HuH-7 (cell line): ENCODE results near the gene PIWIL1.
A peak's percentile ranks its signal among the peaks of the same experiment; 100 is the strongest.

Source experiments
- DNase-seq: peaks from one replicate; pipeline ENCODE4 v3.0.0; 2011; ENCODE audit warnings: low spot score

The PIWIL1 gene

GRCh38 chr12:130337488-130338303, at the start of gene PIWIL1:
Gene PIWIL1 (plus strand): TSS chr12:130337887. CDS start chr12:130342592, 4,705 bp downstream.
- DNase-seq, result no peak

GRCh38 chr12:130288206-130288605, 49.5 kb upstream of the PIWIL1 start:
- DNase-seq, result no peak

- DNase-seq, result no peak
Measured at GRCh38 chr12:130288691-130289090, 49.0 kb upstream of the PIWIL1 start.

GRCh38 chr12:130290114-130290513, 47.6 kb upstream of the PIWIL1 start:
- no peak for DNase-seq

GRCh38 chr12:130298322-130299021, 39.2 kb upstream of the PIWIL1 start:
- DNase-seq, result no peak

- DNase-seq, result no peak
Measured at GRCh38 chr12:130299574-130299973, 38.1 kb upstream of the PIWIL1 start.

GRCh38 chr12:130300090-130300489, 37.6 kb upstream of the PIWIL1 start:
- no peak for DNase-seq

GRCh38 chr12:130300737-130301535, 36.8 kb upstream of the PIWIL1 start:
- no peak for DNase-seq

GRCh38 chr12:130301559-130301958, 36.1 kb upstream of the PIWIL1 start:
- DNase-seq, result no peak

- no peak for DNase-seq
Measured at GRCh38 chr12:130303781-130304180, 33.9 kb upstream of the PIWIL1 start.

- no peak for DNase-seq
Measured at GRCh38 chr12:130307859-130308258, 29.8 kb upstream of the PIWIL1 start.

- DNase-seq, result no peak
Measured at GRCh38 chr12:130308393-130308792, 29.3 kb upstream of the PIWIL1 start.

- DNase-seq, result no peak
Measured at GRCh38 chr12:130316251-130316650, 21.4 kb upstream of the PIWIL1 start.

GRCh38 chr12:130320536-130320935, 17.2 kb upstream of the PIWIL1 start:
- no peak for DNase-seq

- DNase-seq, result no peak
Measured at GRCh38 chr12:130322263-130322662, 15.4 kb upstream of the PIWIL1 start.

- no peak for DNase-seq
Measured at GRCh38 chr12:130330685-130331084, 7.0 kb upstream of the PIWIL1 start.

- DNase-seq, result no peak
Measured at GRCh38 chr12:130331146-130331545, 6.5 kb upstream of the PIWIL1 start.

- no peak for DNase-seq
Measured at GRCh38 chr12:130333341-130333740, 4.3 kb upstream of the PIWIL1 start.

GRCh38 chr12:130334399-130334798, 3.3 kb upstream of the PIWIL1 start:
- DNase-seq, result no peak

GRCh38 chr12:130334937-130335336, 2.8 kb upstream of the PIWIL1 start:
- DNase-seq, result no peak

GRCh38 chr12:130335517-130336392, 1.9 kb upstream of the PIWIL1 start:
- DNase-seq, result peak; percentile 39
